ENCODE results near the gene IGFALS.

IGFALS gene

DNA sequence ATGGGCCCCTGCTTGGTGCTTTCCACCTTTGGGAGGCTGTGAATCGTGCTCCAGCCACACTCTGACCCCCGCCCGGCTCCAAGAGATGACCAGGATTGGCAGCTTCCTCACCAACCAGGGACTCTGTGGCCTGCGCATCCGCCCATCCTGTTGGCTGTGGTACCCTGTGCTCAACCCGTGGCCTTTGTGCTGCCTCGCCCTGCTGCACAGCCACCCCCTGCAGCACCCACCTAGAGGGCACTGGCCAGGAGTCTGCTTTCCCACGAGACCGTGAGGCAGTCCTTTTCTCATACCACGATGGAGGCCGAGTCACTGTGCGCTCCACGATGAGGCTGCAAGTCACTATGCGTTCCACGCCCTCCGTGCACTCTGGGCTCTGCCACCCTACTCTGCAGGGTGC, 41.6 kb downstream of the IGFALS start:
- no peak for TF ChIP-seq POLR2A (IDR thresholded peaks at IDR 0.05; ENCODE audit: low read depth, low read length)
- FAIRE-seq (no peak), DNase-seq (ENCODE audit: insufficient read length, low spot score) (no peak)

DNA sequence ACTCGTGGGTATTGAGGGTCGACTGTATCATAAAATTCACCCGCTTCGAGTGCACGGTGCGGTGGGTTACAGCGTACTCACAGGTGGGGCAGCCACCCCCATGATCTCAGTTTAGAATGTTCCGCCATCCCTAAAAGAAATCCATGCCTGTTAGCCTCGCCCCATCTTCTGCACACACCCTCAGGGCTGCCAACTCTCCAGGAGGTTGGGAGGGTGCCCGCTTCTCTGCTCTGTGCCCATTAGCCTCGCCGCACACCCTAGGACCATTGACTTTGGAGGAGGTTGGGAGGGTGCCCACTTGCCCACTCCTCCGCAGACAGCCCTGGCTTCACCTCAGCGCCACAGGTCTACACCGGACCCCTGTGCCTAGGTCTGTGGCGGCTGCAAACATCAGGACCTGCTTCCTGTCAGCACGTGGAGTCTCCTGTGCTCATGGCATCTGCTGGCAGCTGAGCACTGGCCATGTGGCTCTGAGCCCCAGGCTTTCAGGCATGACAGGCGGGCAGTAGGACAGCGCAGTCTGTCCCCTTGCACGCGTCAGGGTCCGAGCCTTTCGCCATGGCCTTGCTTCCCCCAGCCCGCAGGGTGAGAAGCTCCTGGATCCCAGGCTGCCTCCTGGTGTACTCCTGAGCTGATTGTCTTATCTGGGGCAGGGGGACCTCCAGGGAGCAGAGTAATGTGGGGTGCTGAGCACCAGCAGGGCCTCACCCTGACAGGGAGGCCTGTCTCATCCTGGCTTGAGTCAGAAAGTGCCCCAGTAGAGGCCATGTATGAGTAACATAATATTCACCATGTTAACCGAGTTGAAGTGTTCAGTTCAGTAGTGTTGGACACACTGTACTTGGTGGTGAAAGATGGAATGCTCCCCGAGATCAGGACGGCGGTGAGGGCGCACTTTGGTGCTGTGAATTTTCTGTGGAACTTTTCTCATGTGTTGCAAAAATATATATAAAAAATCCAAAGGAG, 44.1 kb downstream of the IGFALS start:
- DNase-seq (ENCODE audit: insufficient read length, low spot score): peak; percentile 60
- TF ChIP-seq POLR2A (IDR thresholded peaks at IDR 0.05; ENCODE audit: low read depth, low read length): no peak
- no peak for FAIRE-seq

DNA sequence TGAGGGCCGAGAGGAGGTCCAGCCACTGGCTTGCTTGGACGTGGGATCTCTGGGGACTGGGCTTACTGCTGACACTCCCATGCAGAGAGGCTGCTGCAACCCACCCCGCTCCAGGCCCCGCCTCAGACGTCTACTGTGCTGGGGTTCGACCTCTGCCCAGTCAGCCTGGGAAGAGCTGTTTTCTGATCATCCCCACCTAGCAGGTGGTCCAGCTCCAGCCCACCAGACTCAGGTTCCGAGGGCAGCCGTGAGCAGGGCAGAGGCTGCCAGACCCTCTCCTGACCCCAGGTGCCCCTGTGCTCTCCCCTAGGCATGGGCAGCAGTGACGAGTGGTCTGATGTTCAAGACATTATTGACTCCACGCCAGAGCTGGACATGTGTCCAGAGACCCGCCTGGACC, 45.6 kb downstream of the IGFALS start:
- FAIRE-seq (no peak), DNase-seq (ENCODE audit: insufficient read length, low spot score) (no peak)
- no peak for TF ChIP-seq POLR2A (IDR thresholded peaks at IDR 0.05; ENCODE audit: low read depth, low read length)

DNA sequence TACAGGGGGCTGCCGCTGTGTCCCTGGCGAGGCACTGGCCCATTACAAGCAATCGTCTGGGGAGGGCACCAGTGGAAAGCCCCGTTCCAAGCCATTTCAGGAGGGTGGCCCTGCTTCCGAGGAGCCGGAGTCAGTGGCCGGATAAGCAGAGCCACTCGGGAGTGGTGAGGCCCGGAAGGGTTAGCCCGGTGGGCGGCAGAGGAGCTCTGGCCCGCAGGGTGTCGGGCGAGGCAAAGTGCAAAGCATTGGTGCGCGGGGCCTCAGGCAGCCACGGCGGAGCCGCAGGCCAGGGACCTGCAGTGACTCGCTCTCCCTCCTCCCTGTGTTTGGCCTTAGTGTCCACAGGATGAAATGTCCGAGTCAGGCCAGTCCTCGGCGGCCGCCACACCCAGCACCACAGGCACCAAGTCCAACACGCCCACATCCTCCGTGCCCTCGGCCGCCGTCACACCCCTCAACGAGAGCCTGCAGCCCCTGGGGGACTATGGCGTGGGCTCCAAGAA, 46.8 kb downstream of the IGFALS start:
- FAIRE-seq (no peak), DNase-seq (ENCODE audit: insufficient read length, low spot score) (peak; percentile 56)
- TF ChIP-seq POLR2A (IDR thresholded peaks at IDR 0.05; ENCODE audit: low read depth, low read length): 0 out of 2 replicates have a peak, but pooled peaks have one; percentile 29

DNA sequence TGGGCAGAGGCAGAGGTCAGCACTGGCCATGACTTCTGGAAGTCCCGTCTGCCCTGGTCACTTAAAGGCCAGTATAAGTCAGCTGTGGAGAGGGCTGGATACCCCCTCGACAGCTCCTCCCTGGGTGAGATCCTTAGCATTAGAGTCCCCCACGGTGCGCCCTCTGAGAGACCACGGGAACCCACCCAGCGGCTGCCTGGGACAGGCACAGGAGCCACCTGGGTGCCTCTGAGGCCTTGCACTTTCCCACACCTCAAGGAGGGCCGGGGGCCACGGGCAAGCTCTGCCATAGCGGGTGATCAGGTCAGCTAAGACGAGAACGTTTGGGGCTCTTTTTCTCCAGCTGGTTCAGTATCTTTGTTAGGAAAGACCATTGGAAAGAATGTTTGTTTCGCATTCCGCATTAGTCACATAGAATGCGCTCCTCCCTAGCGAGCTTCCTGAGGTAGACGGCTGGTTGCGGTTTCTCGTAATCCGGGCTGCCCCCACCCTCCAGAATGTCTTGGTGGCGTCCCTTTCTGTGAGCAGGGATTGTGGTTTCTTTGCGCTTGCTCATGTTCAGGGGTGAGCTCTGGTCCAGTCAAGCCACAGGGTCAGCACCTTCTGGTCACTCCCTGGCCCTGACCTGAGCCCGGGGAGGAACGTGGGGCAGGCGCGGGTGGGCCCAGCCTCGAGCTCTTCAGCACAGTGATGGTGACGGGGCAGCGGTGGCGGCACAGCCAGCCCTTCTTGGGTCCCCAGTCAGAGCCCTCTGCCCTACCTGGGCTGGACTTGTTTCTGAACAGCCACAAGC, 47.4 kb downstream of the IGFALS start:
- TF ChIP-seq POLR2A (IDR thresholded peaks at IDR 0.05; ENCODE audit: low read depth, low read length): 0 out of 2 replicates have a peak, but pooled peaks have one; percentile 21
- DNase-seq (ENCODE audit: insufficient read length, low spot score) (peak; percentile 95), FAIRE-seq (peak; percentile 82)

DNA sequence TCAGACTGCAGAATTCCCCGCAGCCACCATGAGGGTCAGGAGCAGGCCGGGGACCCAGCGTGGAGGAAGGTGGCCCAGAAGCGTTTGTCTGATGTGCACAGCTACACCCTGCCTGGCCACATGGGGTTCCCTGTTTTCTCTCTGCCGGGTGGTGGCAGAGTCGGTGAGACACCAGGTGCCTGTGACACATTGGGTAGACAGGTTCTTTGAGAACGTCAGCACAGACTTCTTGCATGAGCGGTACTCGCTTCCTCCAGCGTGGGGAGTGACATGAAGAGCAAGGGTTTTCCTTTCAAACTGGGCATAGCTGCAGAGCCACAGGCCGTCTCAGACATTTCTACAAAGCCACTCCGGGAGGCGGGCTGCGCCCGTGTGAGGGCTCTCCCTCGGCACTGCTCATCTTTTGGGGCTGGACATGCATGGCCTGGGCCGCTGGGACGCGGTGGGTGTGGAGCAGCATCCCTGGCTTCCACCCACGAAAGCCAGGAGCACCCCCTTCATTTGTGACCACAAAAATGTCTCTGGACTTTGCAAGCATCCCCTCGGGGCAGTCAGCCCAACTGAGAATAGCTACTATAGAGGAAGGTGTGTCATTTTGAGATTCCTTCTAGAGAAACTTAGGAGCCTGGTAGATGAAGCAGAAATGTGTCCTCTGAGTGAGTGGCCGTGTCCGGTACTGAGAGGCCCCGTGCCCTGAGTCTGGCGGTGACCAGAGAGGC, 48.2 kb downstream of the IGFALS start:
- FAIRE-seq: no peak
- DNase-seq (ENCODE audit: insufficient read length, low spot score): peak; percentile 69
- TF ChIP-seq POLR2A (IDR thresholded peaks at IDR 0.05; ENCODE audit: low read depth, low read length): no peak

DNA sequence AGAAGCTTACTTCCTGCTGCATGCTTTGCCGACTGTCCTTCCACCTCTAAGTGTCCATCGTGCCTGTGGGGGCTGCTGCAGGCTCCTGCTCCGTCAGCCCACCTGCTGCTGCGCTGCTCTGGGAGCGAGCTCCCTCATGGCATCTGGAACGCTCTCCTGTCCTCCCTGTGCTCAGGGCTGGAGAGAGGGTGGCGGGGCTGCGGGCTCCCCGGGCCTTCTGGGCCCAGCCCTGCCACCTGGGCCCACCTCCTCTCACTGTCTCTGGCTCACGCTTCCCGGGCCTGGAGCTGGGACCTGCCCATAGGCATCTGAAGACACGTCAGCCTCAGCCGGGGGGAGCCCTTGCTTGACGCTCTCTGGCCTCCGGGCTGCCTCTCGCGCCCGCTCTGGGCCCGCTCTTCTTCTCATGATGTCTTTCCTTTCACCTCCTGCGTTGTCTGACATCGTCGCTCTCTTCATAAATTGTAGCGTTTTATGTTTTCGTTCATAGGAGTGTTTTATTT, 49.1 kb downstream of the IGFALS start:
- DNase-seq (ENCODE audit: insufficient read length, low spot score): no peak
- no peak for FAIRE-seq
- TF ChIP-seq POLR2A (IDR thresholded peaks at IDR 0.05; ENCODE audit: low read depth, low read length): no peak

DNA sequence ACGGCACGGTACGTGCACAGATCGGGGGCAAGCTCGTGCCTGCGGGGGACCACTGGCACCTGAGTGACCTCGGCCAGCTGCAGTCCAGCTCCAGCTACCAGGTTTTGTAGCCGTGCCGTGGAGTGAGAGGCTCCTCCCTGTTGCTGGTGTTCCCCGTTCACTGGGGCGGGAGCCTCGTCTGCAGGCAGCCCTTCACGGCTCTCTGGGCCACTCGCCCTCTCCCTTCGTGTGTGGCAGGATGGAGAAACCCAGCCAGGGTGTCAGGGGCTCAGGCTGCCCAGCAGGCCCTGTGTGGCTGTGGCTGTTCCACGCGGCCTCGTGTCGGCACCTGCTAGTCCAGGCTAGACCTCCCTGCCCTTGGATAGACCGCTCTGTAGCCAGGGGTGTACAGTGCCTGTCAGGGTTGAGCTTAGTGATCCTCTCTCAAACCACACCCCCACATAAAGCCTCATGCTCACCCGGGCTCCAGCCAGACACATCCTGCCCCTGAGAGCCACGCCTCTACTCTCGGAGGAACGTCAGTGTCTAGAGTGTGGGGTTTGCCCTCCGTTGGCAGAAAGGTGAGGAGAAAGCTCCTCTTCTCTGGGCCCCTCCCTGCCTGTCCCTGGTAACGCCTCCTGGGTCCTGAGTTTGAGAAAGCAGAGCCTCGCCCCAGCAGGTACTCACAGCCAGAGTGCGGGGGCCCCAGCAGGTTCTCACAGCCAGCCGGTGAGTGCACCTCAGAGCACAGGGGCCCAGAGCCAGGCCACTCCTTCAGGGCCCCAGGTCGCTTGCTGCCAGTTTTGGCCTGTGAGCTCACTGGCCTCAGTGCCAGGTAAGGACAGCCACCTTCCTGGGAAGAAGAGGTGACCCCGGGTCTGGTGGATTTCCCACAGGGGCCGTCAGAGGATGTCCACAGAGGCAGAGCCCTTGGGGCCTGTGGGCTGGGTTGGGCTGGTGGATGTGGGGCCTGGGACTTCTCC, 49.8 kb downstream of the IGFALS start:
- DNase-seq (ENCODE audit: insufficient read length, low spot score) (no peak), FAIRE-seq (no peak)
- no peak for TF ChIP-seq POLR2A (IDR thresholded peaks at IDR 0.05; ENCODE audit: low read depth, low read length)

DNA sequence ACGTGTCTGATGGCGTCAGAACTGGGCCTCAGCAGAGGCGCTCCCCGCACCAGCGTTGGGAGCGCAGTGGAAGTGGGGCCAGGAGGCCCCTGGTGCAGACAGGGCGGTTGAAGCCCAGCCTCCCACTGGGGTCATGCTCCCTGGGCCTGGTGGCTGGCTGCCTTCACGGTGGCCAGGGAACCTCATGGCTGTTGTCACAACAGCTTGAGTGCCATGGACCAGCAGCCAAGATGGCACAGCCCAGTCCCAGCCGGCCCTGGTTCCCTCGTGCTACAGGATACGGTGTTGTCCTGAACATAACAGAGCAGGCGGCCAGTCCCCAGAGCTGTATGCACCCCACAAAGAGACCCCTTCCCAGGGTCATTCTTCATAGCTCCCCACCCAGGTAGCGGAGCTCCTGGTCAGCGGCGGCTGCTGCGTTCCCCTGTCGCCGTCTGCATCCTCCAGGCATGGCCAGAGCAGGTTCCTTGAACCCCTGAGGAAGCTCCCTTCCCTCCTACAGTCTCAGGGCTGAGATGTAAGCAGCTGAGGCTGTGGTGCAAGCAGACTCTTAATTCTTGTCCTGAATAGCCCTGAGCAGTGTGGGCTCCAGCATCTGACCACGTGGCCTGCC, 51.8 kb downstream of the IGFALS start:
- no peak for FAIRE-seq
- no peak for DNase-seq (ENCODE audit: insufficient read length, low spot score)
- TF ChIP-seq POLR2A (IDR thresholded peaks at IDR 0.05; ENCODE audit: low read depth, low read length): no peak

DNA sequence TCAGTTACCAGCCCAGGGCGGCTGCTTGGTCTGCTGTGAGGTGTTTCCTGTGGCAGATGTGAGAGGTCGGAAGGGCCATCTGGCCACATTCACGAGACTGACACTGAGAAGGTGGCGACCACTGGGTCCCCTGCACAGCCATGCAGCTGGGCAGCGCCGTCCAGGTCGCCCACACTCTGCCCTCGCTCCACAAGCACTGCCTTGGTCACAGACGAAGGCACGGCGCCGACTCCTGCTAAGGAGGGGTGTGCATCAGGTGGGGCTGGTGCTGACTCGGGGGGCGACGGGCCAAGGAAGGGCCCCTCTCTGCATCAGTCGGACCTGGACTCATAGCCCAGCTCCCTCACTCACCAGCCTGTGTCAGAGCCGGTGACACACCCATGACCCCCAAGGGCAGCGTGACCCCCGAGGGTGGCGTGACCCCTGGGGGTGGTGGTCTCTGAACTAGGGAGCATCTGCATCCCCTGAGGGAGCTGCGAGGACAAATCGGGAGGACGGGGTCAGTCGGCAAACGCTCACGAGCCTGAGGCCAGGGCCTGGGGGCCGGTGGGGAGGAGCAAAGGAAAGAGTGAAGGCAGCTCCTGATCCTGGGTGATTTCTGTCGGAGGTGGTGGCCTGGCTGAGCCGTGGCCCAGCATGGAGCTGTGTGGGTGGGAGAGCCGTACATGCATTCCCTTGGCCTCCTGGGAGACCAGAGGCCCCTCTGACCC, 52.6 kb downstream of the IGFALS start:
- FAIRE-seq: no peak

More for the DNA sequence above, 52.6 kb downstream of the IGFALS start:
- no peak for DNase-seq (ENCODE audit: insufficient read length, low spot score)
- TF ChIP-seq POLR2A (IDR thresholded peaks at IDR 0.05; ENCODE audit: low read depth, low read length): no peak

All from H54 (cell line).